CD4-positive, alpha-beta T cell treated with Interleukin-6 for 4 hours (primary cell): ENCODE results near the gene RALGAPA2.

Source experiments
- DNase-seq: peaks from one replicate; pipeline ENCODE4 v3.0.0-alpha.2; 2020; ENCODE audit warnings: mixed read lengths

The RALGAPA2 gene

GRCh38 chr20:20683020-20683419 lies 29.4 kb downstream of the RALGAPA2 start:
- no peak for DNase-seq

- no peak for DNase-seq
Observed at GRCh38 chr20:20680991-20681508, 31.4 kb downstream of the RALGAPA2 start.

- DNase-seq: no peak
Observed at GRCh38 chr20:20679316-20679715, 33.1 kb downstream of the RALGAPA2 start.

- no peak for DNase-seq
Observed at GRCh38 chr20:20677186-20677585, 35.3 kb downstream of the RALGAPA2 start.

GRCh38 chr20:20668639-20669038 lies 43.8 kb downstream of the RALGAPA2 start:
- no peak for DNase-seq

- DNase-seq: no peak
Observed at GRCh38 chr20:20666359-20666758, 46.1 kb downstream of the RALGAPA2 start.

- DNase-seq: no peak
Observed at GRCh38 chr20:20665606-20666332, 46.7 kb downstream of the RALGAPA2 start.

GRCh38 chr20:20664795-20665589 lies 47.5 kb downstream of the RALGAPA2 start:
- peak; percentile 9 for DNase-seq

GRCh38 chr20:20663841-20664240 lies 48.6 kb downstream of the RALGAPA2 start:
- DNase-seq: no peak

- no peak for DNase-seq
Observed at GRCh38 chr20:20658871-20659431, 53.5 kb downstream of the RALGAPA2 start.

- no peak for DNase-seq
Observed at GRCh38 chr20:20658123-20658522, 54.3 kb downstream of the RALGAPA2 start.

GRCh38 chr20:20657092-20657491 lies 55.4 kb downstream of the RALGAPA2 start:
- DNase-seq: no peak

GRCh38 chr20:20655883-20656282 lies 56.6 kb downstream of the RALGAPA2 start:
- no peak for DNase-seq

- DNase-seq: no peak
Observed at GRCh38 chr20:20649945-20650344, 62.5 kb downstream of the RALGAPA2 start.

- no peak for DNase-seq
Observed at GRCh38 chr20:20643927-20644326, 68.5 kb downstream of the RALGAPA2 start.

- no peak for DNase-seq
Observed at GRCh38 chr20:20641783-20642182, 70.7 kb downstream of the RALGAPA2 start.

- DNase-seq: no peak
Observed at GRCh38 chr20:20638878-20639277, 73.6 kb downstream of the RALGAPA2 start.

- no peak for DNase-seq
Observed at GRCh38 chr20:20637998-20638725, 74.3 kb downstream of the RALGAPA2 start.

GRCh38 chr20:20635006-20635405 lies 77.4 kb downstream of the RALGAPA2 start:
- no peak for DNase-seq

- no peak for DNase-seq
Observed at GRCh38 chr20:20632644-20633043, 79.8 kb downstream of the RALGAPA2 start.

GRCh38 chr20:20630551-20630950 lies 81.9 kb downstream of the RALGAPA2 start:
- DNase-seq: no peak

GRCh38 chr20:20629556-20630188 lies 82.8 kb downstream of the RALGAPA2 start:
- DNase-seq: no peak
